ENCODE results near the gene FSTL4. TPM values are rescaled to one million over a fixed set of nuclear protein-coding genes. Genes with fewer than 3 reads are reported as not detected.

FSTL4 gene
- polyA plus RNA-seq, 1 of the 3 experiments (the other 2 are of a cell fraction): not detected

DNA sequence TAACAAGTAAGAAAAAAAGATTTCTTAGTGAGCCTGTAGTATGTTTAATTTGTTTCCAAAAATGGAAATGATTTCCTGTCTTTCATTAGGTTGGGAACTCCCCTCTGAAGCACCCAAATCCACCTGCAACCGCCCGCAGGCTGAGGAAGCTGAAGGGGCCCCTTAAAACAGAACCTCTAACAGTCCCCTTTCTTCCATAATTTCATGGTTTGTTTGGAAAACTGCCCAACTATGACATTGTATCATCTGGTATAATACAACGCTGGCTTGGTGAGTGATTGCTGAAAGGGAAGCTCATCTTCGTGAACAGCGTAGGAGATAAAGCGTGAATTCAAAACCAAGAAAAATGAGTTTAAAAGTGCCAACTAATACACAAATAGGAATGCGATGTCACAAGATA lies 215.5 kb downstream of the FSTL4 start:
- H3K79me2 ChIP-seq (ENCODE audit: insufficient read depth): no peaks in the 10 kb centered on the region
- H3K4me1 ChIP-seq (ENCODE audit: control insufficient read depth in 1 of 2, insufficient read depth in 2 of 2, low read depth in 1 of 2, low read length in 1 of 2): peaks cover 0 to 4% of the 10 kb centered on the region in 2 experiments; a peak in 1 of 4 replicates
- ChIA-PET POLR2A (no interaction called here), CTCF (interaction anchor here (0.5 to 3.6 kb wide), 3 partner anchors 27 to 914 kb away, joined by 3 to 15 read pairs (median 4); no protein-coding TSS in a partner anchor)
- H3K9me2 ChIP-seq: no peaks in the 10 kb centered on the region
- 84% methylated on average over 7 of the region's 7 CpGs for WGBS (ENCODE audit: low lambda C conversion rate)
- no peaks in the 10 kb centered on the region for H4K20me1 ChIP-seq (ENCODE audit: insufficient read depth)
- H3K9ac ChIP-seq: no peak overlapping the region
- no peaks in the 10 kb centered on the region for H3K27me3 ChIP-seq (ENCODE audit: insufficient read depth)
- H3K9me3 ChIP-seq: no peaks in the 10 kb centered on the region
- no peak overlapping the region for H3K4me2 ChIP-seq
- no peak overlapping the region for H2AFZ ChIP-seq (ENCODE audit: low read depth)
- H3K4me3 ChIP-seq (ENCODE audit: low read depth in 2 of 2, low read length in 1 of 2): no peak overlapping the region
- no peak for DNase-seq
- H3F3A ChIP-seq (replicated peaks; ENCODE audit: insufficient read depth): no peaks in the 10 kb centered on the region
- no peak overlapping the region for H3K27ac ChIP-seq (ENCODE audit: low read depth in 2 of 2, low read length in 1 of 2)
- no peaks in the 10 kb centered on the region for H3K36me3 ChIP-seq (replicated peaks in 1 of 2; ENCODE audit: control insufficient read depth in 1 of 2, insufficient read depth in 2 of 2, low read length in 1 of 2)
- no peak for TF ChIP-seq RXRA (IDR thresholded peaks at IDR 0.05; ENCODE audit: borderline replicate concordance, low read depth)
- TF ChIP-seq FOXJ3 (CRISPR knock-in tag; IDR thresholded peaks at IDR 0.05): no peak
- no peak for TF ChIP-seq GABPA (IDR thresholded peaks at IDR 0.05; ENCODE audit: low read depth)
- TF ChIP-seq MEF2A (IDR thresholded peaks at IDR 0.05; ENCODE audit: borderline replicate concordance, low read depth): no peak
- TF ChIP-seq, protein P1, sequence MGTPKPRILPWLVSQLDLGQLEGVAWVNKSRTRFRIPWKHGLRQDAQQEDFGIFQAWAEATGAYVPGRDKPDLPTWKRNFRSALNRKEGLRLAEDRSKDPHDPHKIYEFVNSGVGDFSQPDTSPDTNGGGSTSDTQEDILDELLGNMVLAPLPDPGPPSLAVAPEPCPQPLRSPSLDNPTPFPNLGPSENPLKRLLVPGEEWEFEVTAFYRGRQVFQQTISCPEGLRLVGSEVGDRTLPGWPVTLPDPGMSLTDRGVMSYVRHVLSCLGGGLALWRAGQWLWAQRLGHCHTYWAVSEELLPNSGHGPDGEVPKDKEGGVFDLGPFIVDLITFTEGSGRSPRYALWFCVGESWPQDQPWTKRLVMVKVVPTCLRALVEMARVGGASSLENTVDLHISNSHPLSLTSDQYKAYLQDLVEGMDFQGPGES (IDR thresholded peaks at IDR 0.05; ENCODE audit: low read depth, low read length): no peak
- no peak for TF ChIP-seq FOSL2 (IDR thresholded peaks at IDR 0.05; ENCODE audit: borderline replicate concordance, low read depth)
- no peak for TF ChIP-seq NRF1 (IDR thresholded peaks at IDR 0.05; ENCODE audit: low read depth, low read length)
- TF ChIP-seq RCOR1 (IDR thresholded peaks at IDR 0.05; ENCODE audit: low read length): no peak
- TF ChIP-seq, protein P2, sequence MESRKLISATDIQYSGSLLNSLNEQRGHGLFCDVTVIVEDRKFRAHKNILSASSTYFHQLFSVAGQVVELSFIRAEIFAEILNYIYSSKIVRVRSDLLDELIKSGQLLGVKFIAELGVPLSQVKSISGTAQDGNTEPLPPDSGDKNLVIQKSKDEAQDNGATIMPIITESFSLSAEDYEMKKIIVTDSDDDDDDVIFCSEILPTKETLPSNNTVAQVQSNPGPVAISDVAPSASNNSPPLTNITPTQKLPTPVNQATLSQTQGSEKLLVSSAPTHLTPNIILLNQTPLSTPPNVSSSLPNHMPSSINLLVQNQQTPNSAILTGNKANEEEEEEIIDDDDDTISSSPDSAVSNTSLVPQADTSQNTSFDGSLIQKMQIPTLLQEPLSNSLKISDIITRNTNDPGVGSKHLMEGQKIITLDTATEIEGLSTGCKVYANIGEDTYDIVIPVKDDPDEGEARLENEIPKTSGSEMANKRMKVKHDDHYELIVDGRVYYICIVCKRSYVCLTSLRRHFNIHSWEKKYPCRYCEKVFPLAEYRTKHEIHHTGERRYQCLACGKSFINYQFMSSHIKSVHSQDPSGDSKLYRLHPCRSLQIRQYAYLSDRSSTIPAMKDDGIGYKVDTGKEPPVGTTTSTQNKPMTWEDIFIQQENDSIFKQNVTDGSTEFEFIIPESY (IDR thresholded peaks at IDR 0.05; ENCODE audit: borderline replicate concordance, low read depth): no peak
- no peak for TF ChIP-seq TAF1 (IDR thresholded peaks at IDR 0.05; ENCODE audit: borderline replicate concordance, low read depth, low read length)
- TF ChIP-seq SIN3A (IDR thresholded peaks at IDR 0.05; ENCODE audit: borderline replicate concordance, low read depth, low read length): no peak
- no peak for TF ChIP-seq NFIC (IDR thresholded peaks at IDR 0.05; ENCODE audit: borderline replicate concordance)
- no peak for TF ChIP-seq FOXM1 (IDR thresholded peaks at IDR 0.05; ENCODE audit: low read depth)
- no peak for TF ChIP-seq EP300 (IDR thresholded peaks at IDR 0.05; ENCODE audit: borderline replicate concordance in 1 of 2, low read depth in 1 of 2, low read length in 1 of 2)

DNA sequence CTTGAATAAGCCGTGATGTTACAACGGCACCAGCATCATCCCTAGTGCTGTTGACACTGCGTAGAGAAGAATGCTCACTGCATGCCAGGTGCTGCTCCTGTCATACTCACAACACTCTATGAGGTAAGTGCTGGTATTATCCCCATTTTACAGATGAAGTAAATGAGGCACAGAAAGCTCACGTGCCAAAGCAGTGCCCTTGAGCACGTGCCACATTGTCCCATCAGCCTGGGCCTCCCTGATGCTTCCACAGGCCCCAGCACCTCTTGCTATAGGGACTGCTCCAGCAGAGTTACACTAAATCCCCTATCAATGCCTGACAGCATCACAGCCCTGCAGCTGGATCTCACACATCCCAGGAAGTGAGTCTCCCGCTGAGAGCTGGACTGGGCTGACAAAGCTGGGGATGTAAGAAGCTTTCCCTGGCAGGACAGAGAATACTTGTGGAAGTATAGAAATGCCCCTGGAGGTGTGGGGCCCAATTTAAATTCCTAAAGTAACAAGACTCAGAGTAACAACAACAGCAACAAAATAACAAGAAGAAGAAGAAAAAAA lies 216.1 kb downstream of the FSTL4 start:
- DNase-seq: no peak
- H3K36me3 ChIP-seq (replicated peaks in 1 of 2; ENCODE audit: control insufficient read depth in 1 of 2, insufficient read depth in 2 of 2, low read length in 1 of 2): no peaks in the 10 kb centered on the region
- no peak overlapping the region for H2AFZ ChIP-seq (ENCODE audit: low read depth)
- H4K20me1 ChIP-seq (ENCODE audit: insufficient read depth): no peaks in the 10 kb centered on the region
- 76% methylated on average over 4 of the region's 6 CpGs for WGBS (ENCODE audit: low lambda C conversion rate)
- no peak overlapping the region for H3K9ac ChIP-seq
- no peaks in the 10 kb centered on the region for H3K79me2 ChIP-seq (ENCODE audit: insufficient read depth)
- no peaks in the 10 kb centered on the region for H3K27me3 ChIP-seq (ENCODE audit: insufficient read depth)
- no peak overlapping the region for H3K4me3 ChIP-seq (ENCODE audit: low read depth in 2 of 2, low read length in 1 of 2)
- no peak overlapping the region for H3K27ac ChIP-seq (ENCODE audit: low read depth in 2 of 2, low read length in 1 of 2)
- CTCF ChIA-PET: interaction anchor here (0.5 to 3.6 kb wide), 2 partner anchors 28 to 914 kb away, joined by 4 to 15 read pairs; no protein-coding TSS in a partner anchor
- peaks cover 0 to 4% of the 10 kb centered on the region in 2 experiments; a peak in 1 of 4 replicates for H3K4me1 ChIP-seq (ENCODE audit: control insufficient read depth in 1 of 2, insufficient read depth in 2 of 2, low read depth in 1 of 2, low read length in 1 of 2)
- POLR2A ChIA-PET: no interaction called here
- H3K9me3 ChIP-seq: no peaks in the 10 kb centered on the region
- H3F3A ChIP-seq (replicated peaks; ENCODE audit: insufficient read depth): no peaks in the 10 kb centered on the region
- H3K9me2 ChIP-seq: no peaks in the 10 kb centered on the region
- H3K4me2 ChIP-seq: no peak overlapping the region
- no peak for TF ChIP-seq POLR2AphosphoS5 (IDR thresholded peaks at IDR 0.05; ENCODE audit: low read depth, low read length)
- no peak for TF ChIP-seq NRF1 (IDR thresholded peaks at IDR 0.05; ENCODE audit: low read depth, low read length)
- TF ChIP-seq, protein P3, sequence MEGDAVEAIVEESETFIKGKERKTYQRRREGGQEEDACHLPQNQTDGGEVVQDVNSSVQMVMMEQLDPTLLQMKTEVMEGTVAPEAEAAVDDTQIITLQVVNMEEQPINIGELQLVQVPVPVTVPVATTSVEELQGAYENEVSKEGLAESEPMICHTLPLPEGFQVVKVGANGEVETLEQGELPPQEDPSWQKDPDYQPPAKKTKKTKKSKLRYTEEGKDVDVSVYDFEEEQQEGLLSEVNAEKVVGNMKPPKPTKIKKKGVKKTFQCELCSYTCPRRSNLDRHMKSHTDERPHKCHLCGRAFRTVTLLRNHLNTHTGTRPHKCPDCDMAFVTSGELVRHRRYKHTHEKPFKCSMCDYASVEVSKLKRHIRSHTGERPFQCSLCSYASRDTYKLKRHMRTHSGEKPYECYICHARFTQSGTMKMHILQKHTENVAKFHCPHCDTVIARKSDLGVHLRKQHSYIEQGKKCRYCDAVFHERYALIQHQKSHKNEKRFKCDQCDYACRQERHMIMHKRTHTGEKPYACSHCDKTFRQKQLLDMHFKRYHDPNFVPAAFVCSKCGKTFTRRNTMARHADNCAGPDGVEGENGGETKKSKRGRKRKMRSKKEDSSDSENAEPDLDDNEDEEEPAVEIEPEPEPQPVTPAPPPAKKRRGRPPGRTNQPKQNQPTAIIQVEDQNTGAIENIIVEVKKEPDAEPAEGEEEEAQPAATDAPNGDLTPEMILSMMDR (IDR thresholded peaks at IDR 0.05): no peak
- no peak for TF ChIP-seq FOXJ3 (CRISPR knock-in tag; IDR thresholded peaks at IDR 0.05)
- TF ChIP-seq, protein P4, sequence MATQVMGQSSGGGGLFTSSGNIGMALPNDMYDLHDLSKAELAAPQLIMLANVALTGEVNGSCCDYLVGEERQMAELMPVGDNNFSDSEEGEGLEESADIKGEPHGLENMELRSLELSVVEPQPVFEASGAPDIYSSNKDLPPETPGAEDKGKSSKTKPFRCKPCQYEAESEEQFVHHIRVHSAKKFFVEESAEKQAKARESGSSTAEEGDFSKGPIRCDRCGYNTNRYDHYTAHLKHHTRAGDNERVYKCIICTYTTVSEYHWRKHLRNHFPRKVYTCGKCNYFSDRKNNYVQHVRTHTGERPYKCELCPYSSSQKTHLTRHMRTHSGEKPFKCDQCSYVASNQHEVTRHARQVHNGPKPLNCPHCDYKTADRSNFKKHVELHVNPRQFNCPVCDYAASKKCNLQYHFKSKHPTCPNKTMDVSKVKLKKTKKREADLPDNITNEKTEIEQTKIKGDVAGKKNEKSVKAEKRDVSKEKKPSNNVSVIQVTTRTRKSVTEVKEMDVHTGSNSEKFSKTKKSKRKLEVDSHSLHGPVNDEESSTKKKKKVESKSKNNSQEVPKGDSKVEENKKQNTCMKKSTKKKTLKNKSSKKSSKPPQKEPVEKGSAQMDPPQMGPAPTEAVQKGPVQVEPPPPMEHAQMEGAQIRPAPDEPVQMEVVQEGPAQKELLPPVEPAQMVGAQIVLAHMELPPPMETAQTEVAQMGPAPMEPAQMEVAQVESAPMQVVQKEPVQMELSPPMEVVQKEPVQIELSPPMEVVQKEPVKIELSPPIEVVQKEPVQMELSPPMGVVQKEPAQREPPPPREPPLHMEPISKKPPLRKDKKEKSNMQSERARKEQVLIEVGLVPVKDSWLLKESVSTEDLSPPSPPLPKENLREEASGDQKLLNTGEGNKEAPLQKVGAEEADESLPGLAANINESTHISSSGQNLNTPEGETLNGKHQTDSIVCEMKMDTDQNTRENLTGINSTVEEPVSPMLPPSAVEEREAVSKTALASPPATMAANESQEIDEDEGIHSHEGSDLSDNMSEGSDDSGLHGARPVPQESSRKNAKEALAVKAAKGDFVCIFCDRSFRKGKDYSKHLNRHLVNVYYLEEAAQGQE (IDR thresholded peaks at IDR 0.05; ENCODE audit: low read depth, low read length): no peak
- TF ChIP-seq YY1 (IDR thresholded peaks at IDR 0.05; ENCODE audit: low read depth): no peak

Measured in SK-N-SH (cell line).